ENCODE data around the gene CATSPERD.
"Not testable (repeated sequence)": the region's sequence is repeated elsewhere in the genome, so short reads cannot be mapped to it uniquely, and the experiment has no call there.

Gene CATSPERD

GRCh38 chr19:5694167-5694955, 26.1 kb upstream of the CATSPERD start:
- Histone ChIP-seq H3K4me1 (ENCODE audit: control insufficient read depth, insufficient read depth, low read length) (no peaks in the 10 kb centered on the region), H3K9ac (ENCODE audit: low read depth, low read length) (no peak overlapping the region), H3K27me3 (ENCODE audit: control insufficient read depth, insufficient read depth, low read length) (no peaks in the 10 kb centered on the region), H3K4me3 (ENCODE audit: low read depth, low read length) (no peak overlapping the region), H3K36me3 (ENCODE audit: control insufficient read depth, insufficient read depth, low read length) (peaks cover 78% of the 10 kb centered on the region), H3K9me3 (ENCODE audit: control insufficient read depth, insufficient read depth, low read length) (no peaks in the 10 kb centered on the region), H3K27ac (ENCODE audit: low read depth, low read length) (no peak overlapping the region)

- Histone ChIP-seq H3K9ac (ENCODE audit: low read depth, low read length) (no peak overlapping the region), H3K4me3 (ENCODE audit: low read depth, low read length) (no peak overlapping the region), H3K27ac (ENCODE audit: low read depth, low read length) (no peak overlapping the region), H3K27me3 (ENCODE audit: control insufficient read depth, insufficient read depth, low read length) (no peaks in the 10 kb centered on the region), H3K9me3 (ENCODE audit: control insufficient read depth, insufficient read depth, low read length) (no peaks in the 10 kb centered on the region), H3K36me3 (ENCODE audit: control insufficient read depth, insufficient read depth, low read length) (peaks cover 85% of the 10 kb centered on the region), H3K4me1 (ENCODE audit: control insufficient read depth, insufficient read depth, low read length) (no peaks in the 10 kb centered on the region)
Observed at GRCh38 chr19:5694956-5695648, 25.3 kb upstream of the CATSPERD start.

GRCh38 chr19:5695649-5696195, 24.7 kb upstream of the CATSPERD start:
- no peak overlapping the region for H3K4me3 ChIP-seq (ENCODE audit: low read depth, low read length)
- peaks cover 92% of the 10 kb centered on the region for H3K36me3 ChIP-seq (ENCODE audit: control insufficient read depth, insufficient read depth, low read length)
- H3K9ac ChIP-seq (ENCODE audit: low read depth, low read length), result no peak overlapping the region
- no peaks in the 10 kb centered on the region for H3K27me3 ChIP-seq (ENCODE audit: control insufficient read depth, insufficient read depth, low read length)
- H3K9me3 ChIP-seq (ENCODE audit: control insufficient read depth, insufficient read depth, low read length), result no peaks in the 10 kb centered on the region
- H3K4me1 ChIP-seq (ENCODE audit: control insufficient read depth, insufficient read depth, low read length), result no peaks in the 10 kb centered on the region
- peak overlapping the region; percentile 20 for H3K27ac ChIP-seq (ENCODE audit: low read depth, low read length)

- H3K4me3 ChIP-seq (ENCODE audit: low read depth, low read length), result no peak overlapping the region
- H3K36me3 ChIP-seq (ENCODE audit: control insufficient read depth, insufficient read depth, low read length), result peaks cover 94% of the 10 kb centered on the region
- H3K4me1 ChIP-seq (ENCODE audit: control insufficient read depth, insufficient read depth, low read length), result no peaks in the 10 kb centered on the region
- H3K9me3 ChIP-seq (ENCODE audit: control insufficient read depth, insufficient read depth, low read length), result no peaks in the 10 kb centered on the region
- no peak overlapping the region for H3K27ac ChIP-seq (ENCODE audit: low read depth, low read length)
- no peak overlapping the region for H3K9ac ChIP-seq (ENCODE audit: low read depth, low read length)
- H3K27me3 ChIP-seq (ENCODE audit: control insufficient read depth, insufficient read depth, low read length), result no peaks in the 10 kb centered on the region
Observed at GRCh38 chr19:5696196-5697021, 24.0 kb upstream of the CATSPERD start.

GRCh38 chr19:5697022-5697889, 23.2 kb upstream of the CATSPERD start:
- Histone ChIP-seq H3K4me3 (ENCODE audit: low read depth, low read length) (no peak overlapping the region), H3K9me3 (ENCODE audit: control insufficient read depth, insufficient read depth, low read length) (no peaks in the 10 kb centered on the region), H3K27me3 (ENCODE audit: control insufficient read depth, insufficient read depth, low read length) (no peaks in the 10 kb centered on the region), H3K4me1 (ENCODE audit: control insufficient read depth, insufficient read depth, low read length) (no peaks in the 10 kb centered on the region), H3K36me3 (ENCODE audit: control insufficient read depth, insufficient read depth, low read length) (peaks cover 86% of the 10 kb centered on the region), H3K27ac (ENCODE audit: low read depth, low read length) (peak overlapping the region; percentile 61), H3K9ac (ENCODE audit: low read depth, low read length) (no peak overlapping the region)

DNA sequence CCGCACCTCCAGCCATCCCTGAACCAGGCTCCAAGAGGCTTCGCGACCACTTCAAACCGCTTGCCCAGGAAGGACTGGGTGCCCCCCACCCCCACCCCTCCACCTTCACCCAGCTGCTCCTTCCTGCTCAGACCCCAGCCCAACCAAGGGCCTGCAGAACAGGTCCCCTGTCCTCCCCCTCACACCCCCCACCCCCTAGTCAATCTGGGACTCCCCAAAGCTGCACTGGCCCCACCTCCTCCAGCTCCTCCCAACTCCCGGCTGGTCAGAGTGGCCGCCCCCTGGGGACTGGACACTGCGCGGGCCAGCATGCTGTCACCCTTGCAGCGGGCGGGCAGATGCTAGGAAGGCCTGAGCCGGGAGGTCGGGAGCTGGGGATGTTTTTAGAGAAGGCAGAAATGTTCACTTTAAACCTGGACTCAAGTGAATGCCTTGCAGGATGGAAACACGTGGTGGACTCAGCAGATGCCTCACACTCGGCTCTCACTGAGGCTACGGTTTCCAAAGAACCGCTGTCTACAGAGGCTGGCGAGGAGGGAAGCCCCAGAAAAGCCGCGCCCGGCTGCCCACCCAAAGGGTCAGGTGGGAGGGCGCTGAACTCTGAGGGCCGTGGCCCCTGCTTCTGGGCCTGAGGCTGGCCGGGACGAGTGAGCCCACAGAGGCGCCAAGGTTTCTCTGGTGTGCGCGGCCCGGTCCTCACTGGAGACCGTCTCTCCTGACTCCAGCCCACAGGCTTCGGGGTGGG, 22.4 kb upstream of the CATSPERD start:
- H3K9me3 ChIP-seq (ENCODE audit: control insufficient read depth, insufficient read depth, low read length), result no peaks in the 10 kb centered on the region
- peaks cover 79% of the 10 kb centered on the region for H3K36me3 ChIP-seq (ENCODE audit: control insufficient read depth, insufficient read depth, low read length)
- H3K9ac ChIP-seq (ENCODE audit: low read depth, low read length), result no peak overlapping the region
- H3K27me3 ChIP-seq (ENCODE audit: control insufficient read depth, insufficient read depth, low read length), result no peaks in the 10 kb centered on the region
- peak overlapping the region; percentile 61 for H3K27ac ChIP-seq (ENCODE audit: low read depth, low read length)
- no peaks in the 10 kb centered on the region for H3K4me1 ChIP-seq (ENCODE audit: control insufficient read depth, insufficient read depth, low read length)
- no peak overlapping the region for H3K4me3 ChIP-seq (ENCODE audit: low read depth, low read length)

- H3K4me1 ChIP-seq (ENCODE audit: control insufficient read depth, insufficient read depth, low read length), result no peaks in the 10 kb centered on the region
- H3K27me3 ChIP-seq (ENCODE audit: control insufficient read depth, insufficient read depth, low read length), result no peaks in the 10 kb centered on the region
- H3K9me3 ChIP-seq (ENCODE audit: control insufficient read depth, insufficient read depth, low read length), result no peaks in the 10 kb centered on the region; the same call in 1 of the 2 replicates
- H3K9ac ChIP-seq (ENCODE audit: low read depth, low read length), result no peak overlapping the region
- no peak overlapping the region for H3K27ac ChIP-seq (ENCODE audit: low read depth, low read length)
- H3K4me3 ChIP-seq (ENCODE audit: low read depth, low read length), result no peak overlapping the region
- peaks cover 79% of the 10 kb centered on the region for H3K36me3 ChIP-seq (ENCODE audit: control insufficient read depth, insufficient read depth, low read length)
Observed at GRCh38 chr19:5698635-5699422, 21.6 kb upstream of the CATSPERD start.

GRCh38 chr19:5700455-5701092, 19.9 kb upstream of the CATSPERD start:
- Histone ChIP-seq H3K36me3 (ENCODE audit: control insufficient read depth, insufficient read depth, low read length) (peaks cover 79% of the 10 kb centered on the region), H3K4me1 (ENCODE audit: control insufficient read depth, insufficient read depth, low read length) (no peaks in the 10 kb centered on the region)

GRCh38 chr19:5702053-5702410, 18.4 kb upstream of the CATSPERD start:
- H3K4me3 ChIP-seq (ENCODE audit: low read depth, low read length); H3K27ac ChIP-seq (ENCODE audit: low read depth, low read length); H3K9me3 ChIP-seq (ENCODE audit: control insufficient read depth, insufficient read depth, low read length); H3K4me1 ChIP-seq (ENCODE audit: control insufficient read depth, insufficient read depth, low read length); H3K9ac ChIP-seq (ENCODE audit: low read depth, low read length); H3K27me3 ChIP-seq (ENCODE audit: control insufficient read depth, insufficient read depth, low read length): not testable (repeated sequence)
- H3K36me3 ChIP-seq (ENCODE audit: control insufficient read depth, insufficient read depth, low read length), result peaks cover 80% of the 10 kb centered on the region

More at GRCh38 chr19:5700455-5701092, 19.9 kb upstream of the CATSPERD start:
- Histone ChIP-seq H3K9ac (ENCODE audit: low read depth, low read length) (no peak overlapping the region), H3K27ac (ENCODE audit: low read depth, low read length) (no peak overlapping the region), H3K4me3 (ENCODE audit: low read depth, low read length) (no peak overlapping the region), H3K27me3 (ENCODE audit: control insufficient read depth, insufficient read depth, low read length) (no peaks in the 10 kb centered on the region), H3K9me3 (ENCODE audit: control insufficient read depth, insufficient read depth, low read length) (no peaks in the 10 kb centered on the region; the same call in 1 of the 2 replicates)

All from HUES48 (cell line).